H9 (cell line): Measurements from ENCODE around the gene DHRSX. TPM values are rescaled to one million over a fixed set of nuclear protein-coding genes. Genes with fewer than 3 reads are reported as not detected.
A peak's percentile ranks its signal among the peaks of the same experiment; 100 is the strongest.

Experiments used
- DNase-seq: peaks from one replicate; pipeline ENCODE4 v3.0.0-alpha.2; 2017
- H2AFZ ChIP-seq: one replicate; pipeline ENCODE4 v1.6.1; 2013; ENCODE audit warnings: mild to moderate bottlenecking, low read length, control low read depth, moderate library complexity
- H2AK5ac ChIP-seq: 2 replicates; pipeline ENCODE4 v1.6.1; 2013; ENCODE audit warnings: low read length, control low read depth, mixed read lengths; ENCODE audit not compliant: insufficient read length
- H2BK120ac ChIP-seq: one replicate; pipeline ENCODE4 v1.6.1; 2013; ENCODE audit warnings: low read depth, mild to moderate bottlenecking, low read length, control low read depth, inconsistent platforms; ENCODE audit not compliant: poor library complexity, severe bottlenecking
- H2BK12ac ChIP-seq: 2 replicates; pipeline ENCODE4 v1.6.1; 2013; ENCODE audit warnings: low read length, control low read depth, mixed read lengths, low read depth; ENCODE audit not compliant: insufficient read length
- H2BK15ac ChIP-seq: 2 replicates; pipeline ENCODE4 v1.6.1; 2013; ENCODE audit warnings: low read depth, low read length, control low read depth
- H2BK20ac ChIP-seq: one replicate; pipeline ENCODE4 v1.6.1; 2013; ENCODE audit warnings: low read depth, mild to moderate bottlenecking, low read length, control low read depth, inconsistent platforms; ENCODE audit not compliant: poor library complexity, severe bottlenecking
- H2BK5ac ChIP-seq: 2 replicates; pipeline ENCODE4 v1.6.1; 2013; ENCODE audit warnings: low read length, control low read depth, mixed read lengths; ENCODE audit not compliant: insufficient read length
- H3K14ac ChIP-seq: 2 replicates; pipeline ENCODE4 v1.6.1; 2013; ENCODE audit warnings: low read length, control low read depth; ENCODE audit not compliant: insufficient read depth
- H3K18ac ChIP-seq: 2 replicates; pipeline ENCODE4 v1.6.1; 2013; ENCODE audit warnings: low read depth, mild to moderate bottlenecking, mixed read lengths, low read length, control low read depth; ENCODE audit not compliant: insufficient read length
- H3K23ac ChIP-seq: 2 replicates; pipeline ENCODE4 v1.6.1; 2013; ENCODE audit warnings: low read length, control low read depth, mixed read lengths, low read depth; ENCODE audit not compliant: insufficient read length
- H3K23me2 ChIP-seq: 2 replicates; pipeline ENCODE4 v1.6.1; 2013; ENCODE audit warnings: low read depth, mild to moderate bottlenecking, mixed read lengths, low read length, control low read depth; ENCODE audit not compliant: insufficient read length, poor library complexity, severe bottlenecking
- H3K27ac ChIP-seq: 2 replicates; pipeline ENCODE4 v1.5.1; 2013; ENCODE audit warnings: low read length, control low read depth, mixed read lengths, low read depth; ENCODE audit not compliant: insufficient read length
- H3K27me3 ChIP-seq: 2 replicates; pipeline ENCODE4 v1.6.1; 2013; ENCODE audit warnings: low read length, control low read depth, inconsistent platforms; ENCODE audit not compliant: insufficient read depth
- H3K4ac ChIP-seq: 2 replicates; pipeline ENCODE4 v1.6.1; 2013; ENCODE audit warnings: low read depth, mild to moderate bottlenecking, control low read depth, inconsistent platforms, low read length, moderate library complexity
- H3K4me1 ChIP-seq: 2 replicates; pipeline ENCODE4 v1.6.1; 2013; ENCODE audit warnings: low read length, control low read depth, inconsistent platforms; ENCODE audit not compliant: insufficient read depth
- H3K4me2 ChIP-seq: 2 replicates; pipeline ENCODE4 v1.6.1; 2013; ENCODE audit warnings: low read length, control low read depth, mixed read lengths; ENCODE audit not compliant: insufficient read length, insufficient read depth
- H3K56ac ChIP-seq: 2 replicates; pipeline ENCODE4 v1.6.1; 2013; ENCODE audit warnings: low read depth, mild to moderate bottlenecking, mixed read lengths, low read length, control low read depth; ENCODE audit not compliant: insufficient read length
- H3K79me1 ChIP-seq: 2 replicates; pipeline ENCODE4 v1.6.1; 2013; ENCODE audit warnings: low read depth, mild to moderate bottlenecking, moderate library complexity, low read length, control low read depth, inconsistent platforms; ENCODE audit not compliant: insufficient read depth, poor library complexity, severe bottlenecking
- H3K79me2 ChIP-seq: 2 replicates; pipeline ENCODE4 v1.6.1; 2013; ENCODE audit warnings: low read length, control low read depth, inconsistent platforms; ENCODE audit not compliant: insufficient read depth
- H3K9ac ChIP-seq: 2 replicates; pipeline ENCODE4 v1.6.1; 2013; ENCODE audit warnings: low read length, control low read depth, mixed read lengths; ENCODE audit not compliant: insufficient read length; ENCODE audit errors: extremely low read depth
- H3K9me3 ChIP-seq: one replicate; pipeline ENCODE4 v1.6.1; 2013; ENCODE audit warnings: low read depth, low read length, inconsistent platforms; ENCODE audit not compliant: control insufficient read depth
- H3T11ph ChIP-seq: one replicate; pipeline ENCODE4 v1.6.1; 2013; ENCODE audit warnings: mild to moderate bottlenecking, low read length, control low read depth, inconsistent platforms
- H4K20me1 ChIP-seq: one replicate; pipeline ENCODE4 v1.6.1; 2013; ENCODE audit not compliant: control insufficient read depth, insufficient read length, insufficient read depth
- H4K5ac ChIP-seq: 2 replicates; pipeline ENCODE4 v1.6.1; 2013; ENCODE audit warnings: low read depth, mild to moderate bottlenecking, mixed read lengths, low read length, control low read depth; ENCODE audit not compliant: insufficient read length
- H4K8ac ChIP-seq: replicated peaks from 2 replicates; pipeline ENCODE4 v1.6.1; 2013; ENCODE audit warnings: low read length, control low read depth, mixed read lengths, low read depth; ENCODE audit not compliant: insufficient read length
- H4K91ac ChIP-seq: 2 replicates; pipeline ENCODE4 v1.6.1; 2013; ENCODE audit warnings: low read depth, mild to moderate bottlenecking, moderate library complexity, mixed read lengths, low read length, control low read depth; ENCODE audit not compliant: insufficient read length
- H3K27ac Mint-ChIP-seq, 3 experiments: 2 replicates in 2 of 3; 3 replicates in 1 of 3; pipeline ENCODE4 v1.8.0; 2020 to 2021; ENCODE audit warnings: mixed read lengths in 3 of 3, mild to moderate bottlenecking in 1 of 3, moderate library complexity in 1 of 3
- H3K27me3 Mint-ChIP-seq: 2 replicates; pipeline ENCODE4 v1.8.0; 2021; ENCODE audit warnings: low read depth, mild to moderate bottlenecking, moderate library complexity, mixed read lengths
- H3K36me3 Mint-ChIP-seq, 3 experiments: 2 replicates in 2 of 3; 3 replicates in 1 of 3; pipeline ENCODE4 v1.8.0; 2020 to 2021; ENCODE audit warnings: low read depth in 3 of 3, mixed read lengths in 3 of 3; ENCODE audit not compliant: insufficient read depth in 1 of 3
- H3K4me1 Mint-ChIP-seq, 2 experiments: 2 replicates each; pipeline ENCODE4 v1.8.0; 2020; ENCODE audit warnings: mixed read lengths in 2 of 2
- H3K4me3 Mint-ChIP-seq, 2 experiments: 2 replicates in 1 of 2; 3 replicates in 1 of 2; pipeline ENCODE4 v1.8.0; 2020 to 2021; ENCODE audit warnings: mild to moderate bottlenecking in 2 of 2, mixed read lengths in 2 of 2, moderate library complexity in 1 of 2
- H3K9me3 Mint-ChIP-seq, 2 experiments: 2 replicates in 1 of 2; 3 replicates in 1 of 2; pipeline ENCODE4 v1.8.0; 2020; ENCODE audit warnings: mild to moderate bottlenecking in 2 of 2, mixed read lengths in 2 of 2, moderate library complexity in 1 of 2
- CTCF ChIP-seq: fragments of 200-600 bp; sonication (generic); conservative IDR thresholded peaks from 3 replicates; pipeline ENCODE4 v1.8.0; 2021; ENCODE audit warnings: antibody characterized with exemption, mild to moderate bottlenecking
- WGBS: extraction: QIAGEN DNeasy Blood & Tissue Kit; methylation state at CpG from one replicate; pipeline ENCODE4 v1.1.7; 2013; ENCODE audit warnings: missing lambda C conversion rate, low lambda C conversion rate, mixed read lengths; ENCODE audit not compliant: insufficient read length; ENCODE audit errors: extremely low coverage; 5-methylcytosine and 5-hydroxymethylcytosine counted together
- total RNA-seq: library from RNA; stranded (reverse); gene quantifications from 2 replicates; pipeline ENCODE4 v1.2.1, GENCODE V29; 2021

Gene DHRSX
- total RNA-seq, 1 experiment from 2014 or later: 44.0 TPM

- no CpG with 5 or more reads among the region's 26 CpGs for WGBS
- H3K23ac ChIP-seq: no peak overlapping the region
- H3K79me2 ChIP-seq: no peaks in the 10 kb centered on the region; the same call in 1 of the 2 replicates
- H3K27me3 Mint-ChIP-seq: peaks cover 1% of the 10 kb centered on the region; the same call in 1 of the 2 replicates
- H2BK15ac ChIP-seq: no peak overlapping the region
- H3K4me2 ChIP-seq: no peak overlapping the region
- no peak overlapping the region for H2AK5ac ChIP-seq
- no peak for DNase-seq
- H3K4me1 Mint-ChIP-seq: peaks cover 20 to 26% of the 10 kb centered on the region in 2 experiments
- no peaks in the 10 kb centered on the region for H4K20me1 ChIP-seq
- H2AFZ ChIP-seq: no peak overlapping the region
- peaks cover 0 to 12% (median 0%) of the 10 kb centered on the region in 3 experiments; a peak in 3 of 7 replicates for H3K36me3 Mint-ChIP-seq
- no peak overlapping the region for H3K56ac ChIP-seq
- no peak overlapping the region for H3K9ac ChIP-seq
- H3K4me3 Mint-ChIP-seq: no peak overlapping the region
- no peak overlapping the region for H2BK12ac ChIP-seq
- no peak overlapping the region for H3K27ac ChIP-seq
- peak overlapping the region; percentile 17 to 88 (median 71); a peak in 6 of 7 replicates for H3K27ac Mint-ChIP-seq
- no peak overlapping the region for H4K8ac ChIP-seq
- H3K18ac ChIP-seq: no peak overlapping the region
- no peak overlapping the region for H4K5ac ChIP-seq
- H3K27me3 ChIP-seq: no peaks in the 10 kb centered on the region
- no peaks in the 10 kb centered on the region for H3K9me3 ChIP-seq
- peaks cover 2% of the 10 kb centered on the region; the same call in 1 of the 2 replicates for H3K4me1 ChIP-seq
- H4K91ac ChIP-seq: no peak overlapping the region
- no peaks in the 10 kb centered on the region for H3K79me1 ChIP-seq
- no peak overlapping the region for H2BK120ac ChIP-seq
- H2BK20ac ChIP-seq: no peak overlapping the region
- TF ChIP-seq CTCF: no peak
- no peak overlapping the region for H3T11ph ChIP-seq
- H3K23me2 ChIP-seq: no peaks in the 10 kb centered on the region
- no peak overlapping the region for H3K4ac ChIP-seq
- H3K14ac ChIP-seq: no peak overlapping the region
- no peak overlapping the region for H2BK5ac ChIP-seq
- no peaks in the 10 kb centered on the region for H3K9me3 Mint-ChIP-seq
These were observed 103.3 kb downstream of the DHRSX start for GRCh38 chrX:2397229-2398063.
